Mesangial cell (primary cell): ENCODE measurements around the gene KRT23. TPM values are rescaled to one million over a fixed set of nuclear protein-coding genes. Genes with fewer than 3 reads are reported as not detected.

Experiments used
- total RNA-seq: library from RNA; depleted of rRNA; stranded (reverse); fragments of >200 nt; gene quantifications from 2 replicates; pipeline ENCODE4 v1.2.3, GENCODE V29; 2015

Gene KRT23, protein sequence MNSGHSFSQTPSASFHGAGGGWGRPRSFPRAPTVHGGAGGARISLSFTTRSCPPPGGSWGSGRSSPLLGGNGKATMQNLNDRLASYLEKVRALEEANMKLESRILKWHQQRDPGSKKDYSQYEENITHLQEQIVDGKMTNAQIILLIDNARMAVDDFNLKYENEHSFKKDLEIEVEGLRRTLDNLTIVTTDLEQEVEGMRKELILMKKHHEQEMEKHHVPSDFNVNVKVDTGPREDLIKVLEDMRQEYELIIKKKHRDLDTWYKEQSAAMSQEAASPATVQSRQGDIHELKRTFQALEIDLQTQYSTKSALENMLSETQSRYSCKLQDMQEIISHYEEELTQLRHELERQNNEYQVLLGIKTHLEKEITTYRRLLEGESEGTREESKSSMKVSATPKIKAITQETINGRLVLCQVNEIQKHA
- 0.76 TPM in 1 of 2 replicates, not detected in the other for total RNA-seq

DNA sequence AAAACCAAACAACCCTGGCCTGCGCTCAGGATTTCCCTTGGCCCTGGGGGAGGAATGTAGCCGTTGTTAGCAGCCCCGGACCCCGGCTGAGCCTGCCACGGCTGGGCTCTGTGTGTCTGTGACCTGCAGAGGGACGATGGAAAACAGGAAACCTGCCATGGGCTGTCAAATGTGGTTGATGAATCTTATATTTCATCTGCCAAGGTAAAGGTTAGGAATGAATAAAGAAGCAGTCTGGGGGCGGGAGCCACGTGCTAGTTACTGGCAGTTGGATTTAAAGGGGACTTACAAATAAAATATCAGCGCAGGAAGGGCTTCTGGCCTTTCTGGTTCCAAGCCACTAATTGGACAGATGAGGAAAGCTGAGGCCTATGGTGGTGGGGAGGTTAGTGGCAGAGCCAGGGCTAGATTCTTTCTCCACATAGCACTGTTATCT lies at the start of gene KRT23:
Gene KRT23 (minus strand): TSS at position 263 of the 436 bp plus-strand sequence. CDS start 1,043 bp downstream, outside the sequence.

DNA sequence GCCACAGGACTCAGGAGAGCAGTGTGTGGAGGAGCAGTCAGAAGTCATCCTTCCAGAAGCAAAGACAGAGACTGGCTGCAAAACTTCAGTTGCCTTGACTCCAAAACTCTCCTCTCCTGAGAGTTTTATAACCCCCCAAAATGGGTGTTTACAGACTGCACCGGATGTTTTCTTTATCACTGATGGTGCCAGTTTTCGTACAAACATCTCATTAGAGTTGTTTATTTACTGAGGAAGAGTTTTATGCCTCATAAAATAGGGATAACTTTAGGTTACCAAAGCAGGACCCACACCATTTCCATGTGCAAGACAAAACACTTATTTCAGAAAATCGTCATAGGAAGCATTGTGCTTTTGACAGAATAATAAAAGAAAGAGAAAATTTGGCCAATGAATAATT lies 46.8 kb upstream of the KRT23 start, which contains the start of gene KRT40:
Gene KRT40 (minus strand): TSS at position 101 of the 400 bp plus-strand sequence. CDS start 53 bp downstream, at position 48.

DNA sequence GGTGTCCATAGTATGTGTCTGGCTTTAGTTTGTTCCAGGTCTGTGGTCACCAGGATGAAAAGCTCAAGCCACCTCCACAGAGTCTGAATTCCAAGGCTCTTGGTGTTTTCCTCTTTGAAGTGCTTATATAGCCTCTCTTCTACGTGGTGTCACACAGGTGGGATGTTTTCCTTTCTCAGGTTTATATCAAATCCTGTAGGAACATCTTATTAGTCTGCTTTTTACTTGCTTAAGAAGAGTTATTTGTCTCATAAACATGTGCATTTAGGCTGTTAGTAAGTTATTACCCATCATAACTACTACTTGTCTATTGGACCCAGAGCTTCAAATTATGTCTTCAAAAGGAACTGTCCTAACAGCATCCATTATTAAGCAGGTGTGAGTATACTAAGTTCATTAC lies 29.4 kb upstream of the KRT23 start, which contains the start of gene KRT39:
Gene KRT39 (minus strand): TSS at position 101 of the 400 bp plus-strand sequence. CDS start 92 bp downstream, at position 9.

DNA sequence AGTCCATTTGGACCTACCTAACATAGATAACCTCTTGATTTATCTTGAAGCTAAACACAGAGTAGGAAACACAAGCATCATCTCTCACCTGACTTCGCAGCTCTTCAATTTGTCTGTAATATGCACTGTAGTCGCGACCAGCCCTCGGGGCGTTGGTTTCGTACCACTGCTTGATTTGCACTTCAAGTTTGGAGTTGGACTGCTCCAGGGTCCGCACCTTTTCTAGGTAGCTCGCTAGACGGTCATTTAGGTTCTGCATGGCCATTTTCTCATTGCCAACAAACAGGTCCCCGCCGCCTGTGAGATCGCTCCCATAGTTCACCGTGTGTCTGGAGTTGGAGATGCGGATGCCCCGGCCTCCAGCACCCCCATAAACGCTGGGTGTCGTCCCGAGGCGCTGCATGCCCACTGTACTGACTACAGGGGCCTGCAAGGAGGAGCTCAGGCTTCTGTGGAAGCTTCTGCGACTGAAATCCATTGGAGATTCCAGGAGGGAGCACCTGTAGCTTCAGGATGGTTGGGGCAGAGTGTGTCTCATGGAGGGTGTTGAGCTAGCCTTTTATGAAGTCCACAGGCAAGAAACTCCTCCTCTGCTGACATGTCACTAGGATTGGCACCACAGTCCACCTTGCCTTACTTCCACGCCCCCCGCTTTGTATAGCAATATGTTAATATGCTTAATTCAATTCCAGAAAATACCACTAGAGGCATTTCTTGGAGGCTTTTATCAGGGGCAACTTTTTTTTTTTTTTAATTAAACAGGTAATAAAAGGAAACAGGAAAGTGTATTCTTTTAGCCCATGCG lies 52.5 kb downstream of the KRT23 start, which contains the start of gene KRT20:
Gene KRT20 (minus strand): TSS at position 535 of the 805 bp plus-strand sequence. CDS start 57 bp downstream, at position 478.

Other genes with a start within 250 kb of the KRT23 start
- gene KRT24, start 233.9 kb downstream of the KRT23 start, total RNA-seq: not detected in 2 replicates
- not detected in 2 replicates for gene KRT25, start 182.3 kb downstream of the KRT23 start, total RNA-seq
- not detected in 2 replicates for gene KRT26, start 165.4 kb downstream of the KRT23 start, total RNA-seq
- gene KRT27, start 155.1 kb downstream of the KRT23 start, total RNA-seq: 0.51 TPM in 1 of 2 replicates, not detected in the other
- 0.51 TPM in 1 of 2 replicates, not detected in the other for gene KRT28, start 137.7 kb downstream of the KRT23 start, total RNA-seq
- gene KRT10, start 115.0 kb downstream of the KRT23 start, total RNA-seq: 10.3 and 49.9 TPM in 2 replicates
- 0.13 TPM in 1 of 2 replicates, not detected in the other for gene KRT12, start 70.4 kb downstream of the KRT23 start, total RNA-seq
- under 0.01 TPM in 1 of 2 replicates, not detected in the other for gene KRT20, start 52.4 kb downstream of the KRT23 start, total RNA-seq
- not detected in 2 replicates for gene KRT39, start 29.3 kb upstream of the KRT23 start, total RNA-seq
- gene KRT40, start 46.7 kb upstream of the KRT23 start, total RNA-seq: not detected in 2 replicates
- not detected in 2 replicates for gene KRTAP3-3, start 56.5 kb upstream of the KRT23 start, total RNA-seq
- not detected in 2 replicates for gene KRTAP3-2, start 62.3 kb upstream of the KRT23 start, total RNA-seq
- gene KRTAP3-1, start 71.5 kb upstream of the KRT23 start, total RNA-seq: not detected in 2 replicates
- not detected in 2 replicates for gene KRTAP1-5, start 89.6 kb upstream of the KRT23 start, total RNA-seq
- gene KRTAP1-4, start 92.5 kb upstream of the KRT23 start, total RNA-seq: not detected in 2 replicates
- gene KRTAP1-3, start 97.2 kb upstream of the KRT23 start, total RNA-seq: not detected in 2 replicates
- not detected in 2 replicates for gene KRTAP1-1, start 103.8 kb upstream of the KRT23 start, total RNA-seq
- gene KRTAP2-1, start 109.7 kb upstream of the KRT23 start, total RNA-seq: not detected in 2 replicates
- not detected in 2 replicates for gene KRTAP2-2, start 117.6 kb upstream of the KRT23 start, total RNA-seq
- gene KRTAP2-3, start 122.5 kb upstream of the KRT23 start, total RNA-seq: 0.13 and 2.6 TPM in 2 replicates
- gene KRTAP2-4, start 128.2 kb upstream of the KRT23 start, total RNA-seq: not detected in 2 replicates
- gene KRTAP4-7, start 146.5 kb upstream of the KRT23 start, total RNA-seq: not detected in 2 replicates
- gene KRTAP4-8, start 160.5 kb upstream of the KRT23 start, total RNA-seq: not detected in 2 replicates
- gene KRTAP4-16, start 164.6 kb upstream of the KRT23 start, total RNA-seq: not detected in 2 replicates
- not detected in 2 replicates for gene KRTAP4-9, start 167.7 kb upstream of the KRT23 start, total RNA-seq
- not detected in 2 replicates for gene KRTAP4-11, start 180.7 kb upstream of the KRT23 start, total RNA-seq
- gene KRTAP4-12, start 186.5 kb upstream of the KRT23 start, total RNA-seq: not detected in 2 replicates
- not detected in 2 replicates for gene KRTAP4-6, start 202.9 kb upstream of the KRT23 start, total RNA-seq
- not detected in 2 replicates for gene KRTAP4-5, start 212.2 kb upstream of the KRT23 start, total RNA-seq
- gene KRTAP4-4, start 223.1 kb upstream of the KRT23 start, total RNA-seq: not detected in 2 replicates
- gene KRTAP4-3, start 230.6 kb upstream of the KRT23 start, total RNA-seq: not detected in 2 replicates
- gene KRTAP4-2, start 240.6 kb upstream of the KRT23 start, total RNA-seq: not detected in 2 replicates
- not detected in 2 replicates for gene KRTAP4-1, start 247.3 kb upstream of the KRT23 start, total RNA-seq